Endothelial cell of umbilical vein (primary cell): ENCODE measurements around the gene ZNF689. TPM values are rescaled to one million over a fixed set of nuclear protein-coding genes. Genes with fewer than 3 reads are reported as not detected.

Experiments used
- BruUV-seq: library from RNA; stranded (reverse); fragments of 400-500 nt; replicated peaks from 2 replicates; lab custom pipeline; 2021; lab: Mats Ljungman, UMichigan
- CTCF ChIA-PET: fragments of 300-600, 350-600 bp; sonication (Branson Sonifier 250); formaldehyde crosslinking; loops from one replicate; lab custom pipeline; 2021; ENCODE audit warnings: antibody characterized with exemption, inconsistent platforms; lab: Charles Lee
- POLR2A ChIA-PET: fragments of 300-600, 350-600 bp; sonication (Branson Sonifier 250); formaldehyde crosslinking; loops from one replicate; lab custom pipeline; 2021; ENCODE audit warnings: antibody characterized with exemption, inconsistent platforms; lab: Charles Lee
- DNase-seq: peaks from one replicate; pipeline ENCODE4 v3.0.0-alpha.2; 2011; ENCODE audit warnings: low read depth, low spot score
- FAIRE-seq: peaks from 2 replicates; lab custom pipeline; 2011; peaks lifted over from hg19 to GRCh38; lab: Jason Lieb, UNC
- H2AFZ ChIP-seq: 2 replicates; pipeline ENCODE4 v1.6.0; 2012; ENCODE audit warnings: low read depth, low read length, control low read depth, inconsistent platforms
- H3K27ac ChIP-seq: 2 replicates; pipeline ENCODE4 v1.5.1; 2011; ENCODE audit warnings: low read depth, mild to moderate bottlenecking, control low read depth, low read length, moderate library complexity; ENCODE audit not compliant: insufficient read depth
- H3K27me3 ChIP-seq, 2 experiments: 2 replicates each; pipeline versions ENCODE4 v1.6.0 to v1.6.1; 2011; ENCODE audit warnings: low read length in 2 of 2, mixed read lengths in 1 of 2; ENCODE audit not compliant: control insufficient read depth in 2 of 2, insufficient read depth in 2 of 2
- H3K36me3 ChIP-seq, 2 experiments: 2 replicates in 1 of 2; 3 replicates in 1 of 2; pipeline ENCODE4 v1.5.1; 2011; ENCODE audit warnings: low read length in 2 of 2, mild to moderate bottlenecking in 1 of 2, moderate library complexity in 1 of 2; ENCODE audit not compliant: control insufficient read depth in 2 of 2, insufficient read depth in 2 of 2; ENCODE audit errors: extremely low read depth in 1 of 2
- H3K4me1 ChIP-seq: 3 replicates; pipeline ENCODE4 v1.5.1; 2011; ENCODE audit warnings: mild to moderate bottlenecking, low read length; ENCODE audit not compliant: control insufficient read depth, insufficient read depth; ENCODE audit errors: extremely low read depth
- H3K4me2 ChIP-seq: 2 replicates; pipeline ENCODE4 v1.6.1; 2011; ENCODE audit warnings: low read length, control low read depth, mixed read lengths; ENCODE audit not compliant: insufficient read depth
- H3K4me3 ChIP-seq, 3 experiments: fragments of 200-600 bp in 1 of 3; sonication (generic), shearing (Covaris generic) in 1 of 3; replicated peaks in 1 of 3; 2 replicates each; pipeline ENCODE4 v1.5.1; 2011 to 2016; ENCODE audit warnings: control low read depth in 3 of 3, low read length in 3 of 3, mild to moderate bottlenecking in 2 of 3, inconsistent platforms in 1 of 3, low read depth in 1 of 3, moderate library complexity in 1 of 3; ENCODE audit not compliant: insufficient read depth in 1 of 3
- H3K79me2 ChIP-seq: 2 replicates; pipeline ENCODE4 v1.6.0; 2012; ENCODE audit warnings: low read length, inconsistent platforms; ENCODE audit not compliant: control insufficient read depth, insufficient read depth
- H3K9ac ChIP-seq: replicated peaks from 2 replicates; pipeline ENCODE3; 2011; ENCODE audit warnings: low read length, control low read depth; ENCODE audit not compliant: insufficient read depth; ENCODE audit errors: extremely low read depth
- H3K9me1 ChIP-seq: replicated peaks from 3 replicates; pipeline ENCODE4 v1.6.0; 2011; ENCODE audit warnings: mild to moderate bottlenecking, low read length; ENCODE audit not compliant: control insufficient read depth, insufficient read depth; ENCODE audit errors: extremely low read depth
- H3K9me3 ChIP-seq: replicated peaks from 2 replicates; pipeline ENCODE4 v1.5.1; 2012; ENCODE audit warnings: low read length, inconsistent platforms; ENCODE audit not compliant: control insufficient read depth, insufficient read depth
- H4K20me1 ChIP-seq: replicated peaks from 2 replicates; pipeline ENCODE3; 2011; ENCODE audit warnings: mild to moderate bottlenecking, low read length; ENCODE audit not compliant: control insufficient read depth, insufficient read depth; ENCODE audit errors: extremely low read depth
- EZH2 ChIP-seq: IDR thresholded peaks from 2 replicates; pipeline ENCODE4 v1.6.1; 2012; ENCODE audit warnings: borderline replicate concordance, low read depth, mild to moderate bottlenecking, moderate library complexity, low read length, inconsistent platforms; ENCODE audit not compliant: severe bottlenecking
- FOS ChIP-seq: IDR thresholded peaks from 2 replicates; pipeline ENCODE4 v1.6.1; 2011; ENCODE audit warnings: mild to moderate bottlenecking, low read length, moderate library complexity, borderline replicate concordance; ENCODE audit not compliant: insufficient read depth
- GATA2 ChIP-seq: IDR thresholded peaks from 2 replicates; pipeline ENCODE4 v1.7.0; 2011; ENCODE audit warnings: low read depth, mild to moderate bottlenecking, moderate library complexity, mixed read lengths, low read length; ENCODE audit not compliant: insufficient read length, insufficient read depth
- JUN ChIP-seq: IDR thresholded peaks from 2 replicates; pipeline ENCODE4 v1.6.1; 2011; ENCODE audit warnings: borderline replicate concordance, low read depth; ENCODE audit not compliant: insufficient read length, insufficient read depth
- MAX ChIP-seq: IDR thresholded peaks from 2 replicates; pipeline ENCODE4 v1.6.1; 2011; ENCODE audit not compliant: insufficient read depth, insufficient read length
- MYC ChIP-seq: IDR thresholded peaks from one replicate; pipeline ENCODE4 v1.6.1; 2011; ENCODE audit warnings: mild to moderate bottlenecking, low read depth, low read length
- POLR2A ChIP-seq: IDR thresholded peaks from 2 replicates; pipeline ENCODE4 v1.6.1; 2012; ENCODE audit warnings: low read depth, mild to moderate bottlenecking, control low read depth, low read length
- POLR2AphosphoS5 ChIP-seq: IDR thresholded peaks from 2 replicates; pipeline ENCODE4 v1.6.1; 2012; ENCODE audit warnings: low read depth, mild to moderate bottlenecking, control low read depth, low read length, moderate library complexity; ENCODE audit not compliant: insufficient read depth
- dilution Hi-C: fragments of 300-500 bp; cut with MboI; formaldehyde crosslinking; loops from one replicate; pipeline ENCODE4 v1.15.0; 2019; ENCODE audit warnings: low sequenced_read_pairs; ENCODE audit not compliant: extremely low pct_ligation_motif_present
- intact Hi-C: fragments of 100-400 bp; cut with micrococcal nuclease; formaldehyde crosslinking; loops from one replicate; pipeline ENCODE4 v1.10.0; 2022
- polyA plus RNA-seq, 4 experiments: library from polyadenylated mRNA; depleted of rRNA in 3 of 4; stranded (reverse) in 3 of 4; unstranded in 1 of 4; fragments of >200 nt; gene quantifications; 2 replicates each; pipeline versions ENCODE4 v1.2.1 to v1.2.3, GENCODE V29; 2011 to 2012; ENCODE audit warnings: missing spikeins in 1 of 4
- total RNA-seq: library from RNA; stranded (reverse); gene quantifications from 2 replicates; pipeline ENCODE4 v1.2.3, GENCODE V29; 2021
- TF ChIP-seq, protein P1 (sequence below), 2 donors: IDR thresholded peaks; 1 replicate in 1 of 2; 2 replicates in 1 of 2; pipeline ENCODE4 v1.5.1; 2011; ENCODE audit warnings: low read length in 2 of 2, mild to moderate bottlenecking in 2 of 2, moderate library complexity in 2 of 2, control low read depth in 1 of 2, inconsistent platforms in 1 of 2, low read depth in 1 of 2; ENCODE audit not compliant: insufficient read depth in 1 of 2; ENCODE audit errors: extremely low read depth in 1 of 2

ZNF689 gene
- total and polyA plus RNA-seq, 2 donors (not counting 3 experiments of a cell fraction or from before 2014, with no cell fraction given) = 7.5 to 8.4 TPM

- dilution Hi-C loops (no loop called here), intact Hi-C loops (loop anchor here (1.0 to 2.0 kb wide), 8 partner anchors 13 to 155 kb away; partner anchors contain the start of genes DCTPP1, FBRS, PRR14 and ZNF689)
- DNase-seq = peak; percentile 99
- H3K9me3 ChIP-seq = no peaks in the 10 kb centered on the region
- H3K79me2 ChIP-seq = peaks cover 35% of the 10 kb centered on the region
- H4K20me1 ChIP-seq = no peaks in the 10 kb centered on the region
- H3K9ac ChIP-seq = peak within 1 kb of the TSS; percentile 67
- no peaks in the 10 kb centered on the region for H3K9me1 ChIP-seq
- H3K36me3 ChIP-seq = peaks cover 2 to 10% of the 10 kb centered on the region in 2 experiments
- H3K4me3 ChIP-seq = peak within 1 kb of the TSS; percentile 56 to 77 (median 72)
- peak within 1 kb of the TSS; percentile 94 for H3K4me2 ChIP-seq
- FAIRE-seq = peak; percentile 99
- no peak for TF ChIP-seq EZH2
- no peak for TF ChIP-seq JUN
- TF ChIP-seq MYC = peak; percentile 96
- no peak for TF ChIP-seq GATA2
- TF ChIP-seq FOS = no peak
- TF ChIP-seq POLR2A = peak; percentile 55
- peak; percentile 56 for TF ChIP-seq POLR2AphosphoS5
- TF ChIP-seq, protein P1, sequence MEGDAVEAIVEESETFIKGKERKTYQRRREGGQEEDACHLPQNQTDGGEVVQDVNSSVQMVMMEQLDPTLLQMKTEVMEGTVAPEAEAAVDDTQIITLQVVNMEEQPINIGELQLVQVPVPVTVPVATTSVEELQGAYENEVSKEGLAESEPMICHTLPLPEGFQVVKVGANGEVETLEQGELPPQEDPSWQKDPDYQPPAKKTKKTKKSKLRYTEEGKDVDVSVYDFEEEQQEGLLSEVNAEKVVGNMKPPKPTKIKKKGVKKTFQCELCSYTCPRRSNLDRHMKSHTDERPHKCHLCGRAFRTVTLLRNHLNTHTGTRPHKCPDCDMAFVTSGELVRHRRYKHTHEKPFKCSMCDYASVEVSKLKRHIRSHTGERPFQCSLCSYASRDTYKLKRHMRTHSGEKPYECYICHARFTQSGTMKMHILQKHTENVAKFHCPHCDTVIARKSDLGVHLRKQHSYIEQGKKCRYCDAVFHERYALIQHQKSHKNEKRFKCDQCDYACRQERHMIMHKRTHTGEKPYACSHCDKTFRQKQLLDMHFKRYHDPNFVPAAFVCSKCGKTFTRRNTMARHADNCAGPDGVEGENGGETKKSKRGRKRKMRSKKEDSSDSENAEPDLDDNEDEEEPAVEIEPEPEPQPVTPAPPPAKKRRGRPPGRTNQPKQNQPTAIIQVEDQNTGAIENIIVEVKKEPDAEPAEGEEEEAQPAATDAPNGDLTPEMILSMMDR (IDR thresholded peaks at IDR 0.05; ENCODE audit: extremely low read depth in 1 of 2, insufficient read depth in 1 of 2, low read depth in 1 of 2, low read length in 2 of 2) = no peak
- TF ChIP-seq MAX = peak; percentile 98
- ChIA-PET CTCF (interaction anchor here (0.8 to 5.2 kb wide), 5 partner anchors 12 to 156 kb away, joined by 3 to 20 read pairs (median 4); partner anchors contain the start of genes DCTPP1 and ZNF747), POLR2A (no interaction called here)
- TSS peak; percentile 64 for BruUV-seq
- H2AFZ ChIP-seq = peak within 1 kb of the TSS; percentile 80
- peaks cover 7% of the 10 kb centered on the region for H3K4me1 ChIP-seq
- no peaks in the 10 kb centered on the region for H3K27me3 ChIP-seq
- peak within 1 kb of the TSS; percentile 49 for H3K27ac ChIP-seq
Observed at GRCh38 chr16:30585400-30586191, 24.6 kb downstream of the ZNF689 start, which contains the start of gene ZNF785. ZNF785 (minus strand) TSS chr16:30585697; CDS start chr16:30585611, 86 bp downstream.
